CD14-positive monocyte (primary cell): ENCODE data around the gene COL4A1. TPM values are rescaled to one million over a fixed set of nuclear protein-coding genes. Genes with fewer than 3 reads are reported as not detected.

Experiments used
- DNase-seq, 3 donors: peaks; one replicate each; pipeline ENCODE4 v3.0.0-alpha.2; 2011 to 2022
- H2AFZ ChIP-seq: 2 replicates; pipeline ENCODE4 v1.6.0; 2012; ENCODE audit warnings: mild to moderate bottlenecking, low read depth, low read length, inconsistent platforms; ENCODE audit not compliant: insufficient read depth, poor library complexity, severe bottlenecking
- H3K27ac ChIP-seq, 2 donors: 1 replicate in 1 of 2; 2 replicates in 1 of 2; pipeline ENCODE4 v1.5.1; 2012 to 2013; ENCODE audit warnings: low read length in 2 of 2, control low read depth in 1 of 2, inconsistent platforms in 1 of 2, low read depth in 1 of 2, mild to moderate bottlenecking in 1 of 2
- H3K27me3 ChIP-seq, 2 donors: one replicate each; pipeline versions ENCODE4 v1.6.0 to v1.6.1; 2011 to 2013; ENCODE audit warnings: low read length in 2 of 2; ENCODE audit not compliant: control insufficient read depth in 2 of 2, insufficient read depth in 2 of 2
- H3K36me3 ChIP-seq, 2 donors: replicated peaks in 1 of 2; 1 replicate in 1 of 2; 2 replicates in 1 of 2; pipeline versions ENCODE4 v1.5.1 to v1.6.1; 2012 to 2013; ENCODE audit warnings: low read length in 2 of 2, control low read depth in 1 of 2, inconsistent platforms in 1 of 2, mild to moderate bottlenecking in 1 of 2; ENCODE audit not compliant: insufficient read depth in 2 of 2, control insufficient read depth in 1 of 2
- H3K4me1 ChIP-seq, 2 donors: 1 replicate in 1 of 2; 2 replicates in 1 of 2; pipeline versions ENCODE4 v1.5.1 to v1.6.1; 2012 to 2013; ENCODE audit warnings: low read length in 2 of 2, control low read depth in 1 of 2, inconsistent platforms in 1 of 2, mild to moderate bottlenecking in 1 of 2, moderate library complexity in 1 of 2; ENCODE audit not compliant: insufficient read depth in 2 of 2, control insufficient read depth in 1 of 2
- H3K4me2 ChIP-seq: replicated peaks from 2 replicates; pipeline ENCODE3; 2012; ENCODE audit warnings: low read length, moderate library complexity, mild to moderate bottlenecking; ENCODE audit not compliant: poor library complexity, severe bottlenecking; ENCODE audit errors: extremely low read depth
- H3K4me3 ChIP-seq, 3 experiments: fragments of 200-600 bp in 1 of 3; sonication (generic) in 1 of 3; replicated peaks in 1 of 3; 1 replicate in 2 of 3; 2 replicates in 1 of 3; pipeline ENCODE4 v1.5.1; 2011 to 2013; ENCODE audit warnings: low read length in 3 of 3, mild to moderate bottlenecking in 3 of 3, control low read depth in 2 of 3, low read depth in 2 of 3, inconsistent platforms in 1 of 3, moderate library complexity in 1 of 3
- H3K79me2 ChIP-seq: 2 replicates; pipeline ENCODE4 v1.6.0; 2012; ENCODE audit warnings: mild to moderate bottlenecking, control low read depth, inconsistent platforms, low read length, moderate library complexity; ENCODE audit not compliant: insufficient read depth
- H3K9ac ChIP-seq: 2 replicates; pipeline ENCODE4 v1.6.0; 2017; ENCODE audit warnings: low read length, mild to moderate bottlenecking; ENCODE audit not compliant: insufficient read depth, poor library complexity, severe bottlenecking
- H3K9me3 ChIP-seq, 2 donors: replicated peaks in 1 of 2; 1 replicate in 1 of 2; 2 replicates in 1 of 2; pipeline versions ENCODE4 v1.5.1 to v1.6.1; 2012 to 2013; ENCODE audit warnings: low read length in 2 of 2, control low read depth in 1 of 2; ENCODE audit not compliant: control insufficient read depth in 1 of 2, insufficient read depth in 1 of 2
- H4K20me1 ChIP-seq: 2 replicates; pipeline ENCODE4 v1.6.0; 2012; ENCODE audit warnings: mild to moderate bottlenecking, low read length, control low read depth, moderate library complexity; ENCODE audit not compliant: insufficient read depth
- H3K27ac Mint-ChIP-seq, 7 donors: one replicate each; pipeline ENCODE4 v1.8.0; 2020; ENCODE audit warnings: mild to moderate bottlenecking in 7 of 7, mixed read lengths in 7 of 7, moderate library complexity in 6 of 7, inconsistent platforms in 2 of 7
- H3K27me3 Mint-ChIP-seq, 3 donors: one replicate each; pipeline ENCODE4 v1.8.0; 2021 to 2022; ENCODE audit warnings: low read depth in 3 of 3, mild to moderate bottlenecking in 3 of 3, mixed read lengths in 3 of 3, moderate library complexity in 3 of 3, inconsistent platforms in 1 of 3
- H3K36me3 Mint-ChIP-seq, 2 donors: one replicate each; pipeline ENCODE4 v1.8.0; 2020; ENCODE audit warnings: mixed read lengths in 2 of 2, inconsistent platforms in 1 of 2, mild to moderate bottlenecking in 1 of 2
- H3K4me1 Mint-ChIP-seq: one replicate; pipeline ENCODE4 v1.8.0; 2020; ENCODE audit warnings: mild to moderate bottlenecking, mixed read lengths
- H3K4me3 Mint-ChIP-seq, 2 donors: one replicate each; pipeline ENCODE4 v1.8.0; 2020; ENCODE audit warnings: mild to moderate bottlenecking in 2 of 2, mixed read lengths in 2 of 2, moderate library complexity in 1 of 2
- H3K9me3 Mint-ChIP-seq, 7 donors: one replicate each; pipeline ENCODE4 v1.8.0; 2020 to 2022; ENCODE audit warnings: mixed read lengths in 7 of 7, mild to moderate bottlenecking in 6 of 7, moderate library complexity in 6 of 7, inconsistent platforms in 2 of 7
- CTCF ChIP-seq: fragments of 200-600 bp; IDR thresholded peaks from one replicate; pipeline ENCODE4 v1.8.0; 2022; ENCODE audit warnings: antibody characterized with exemption, mild to moderate bottlenecking
- WGBS: methylation state at CpG from one replicate; pipeline ENCODE4 v1.1.5; 2013; ENCODE audit warnings: missing lambda C conversion rate; ENCODE audit not compliant: insufficient coverage; 5-methylcytosine and 5-hydroxymethylcytosine counted together
- intact Hi-C, 2 donors: fragments of 100-400 bp; cut with micrococcal nuclease; formaldehyde crosslinking; loops; one replicate each; pipeline versions ENCODE4 v1.15.0 to v1.15.1; 2023
- polyA plus RNA-seq, 3 donors: library from polyadenylated mRNA; depleted of rRNA in 1 of 3; unstranded in 2 of 3; stranded (reverse) in 1 of 3; fragments of 300-500 nt in 2 of 3; fragments of >200 nt in 1 of 3; fragmentation: Illumina TruSeq in 2 of 3; gene quantifications; 1 replicate in 2 of 3; 2 replicates in 1 of 3; pipeline ENCODE4 v1.2.3, GENCODE V29; 2012 to 2021

The COL4A1 gene
- polyA plus RNA-seq, 3 donors: 0.16 to 0.25 TPM; not detected in 1

- peaks cover 4 to 32% (median 10%) of the 10 kb centered on the region in 3 donors for H3K27me3 Mint-ChIP-seq
- 84% methylated on average over 14 of the region's 15 CpGs for WGBS
Measured at GRCh38 chr13:110290826-110291225, 16.1 kb downstream of the COL4A1 start.

GRCh38 chr13:110290153-110290552 lies 16.8 kb downstream of the COL4A1 start:
- intact Hi-C loops: no loop called here
- no peak overlapping the region for H3K27ac ChIP-seq
- H2AFZ ChIP-seq: no peak overlapping the region
- H3K27ac Mint-ChIP-seq: no peak overlapping the region
- no peak for TF ChIP-seq CTCF
- H3K27me3 Mint-ChIP-seq: peaks cover 6 to 26% (median 8%) of the 10 kb centered on the region in 3 donors
- no peak overlapping the region for H3K4me3 ChIP-seq
- DNase-seq: no peak
- H3K79me2 ChIP-seq: no peaks in the 10 kb centered on the region
- WGBS: 97% methylated on average over 10 of the region's 10 CpGs
- H3K36me3 Mint-ChIP-seq: no peaks in the 10 kb centered on the region
- H3K36me3 ChIP-seq: no peaks in the 10 kb centered on the region
- no peaks in the 10 kb centered on the region for H3K9me3 ChIP-seq
- no peaks in the 10 kb centered on the region for H3K4me1 Mint-ChIP-seq
- no peaks in the 10 kb centered on the region for H4K20me1 ChIP-seq
- no peak overlapping the region for H3K4me2 ChIP-seq
- peaks cover 0 to 5% (median 1%) of the 10 kb centered on the region in 7 donors for H3K9me3 Mint-ChIP-seq
- no peak overlapping the region for H3K4me3 Mint-ChIP-seq
- H3K4me1 ChIP-seq: no peaks in the 10 kb centered on the region
- H3K27me3 ChIP-seq: peaks cover 0 to 4% of the 10 kb centered on the region in 2 donors
- no peak overlapping the region for H3K9ac ChIP-seq

More at GRCh38 chr13:110290826-110291225, 16.1 kb downstream of the COL4A1 start:
- H3K4me3 ChIP-seq: no peak overlapping the region
- no peak overlapping the region for H3K4me3 Mint-ChIP-seq
- H3K9me3 ChIP-seq: no peaks in the 10 kb centered on the region
- H3K9ac ChIP-seq: no peak overlapping the region
- H3K36me3 Mint-ChIP-seq: no peaks in the 10 kb centered on the region
- H3K27ac Mint-ChIP-seq: no peak overlapping the region
- H3K4me2 ChIP-seq: no peak overlapping the region
- no peaks in the 10 kb centered on the region for H3K4me1 ChIP-seq
- peaks cover 0 to 7% of the 10 kb centered on the region in 2 donors for H3K27me3 ChIP-seq
- TF ChIP-seq CTCF: no peak
- H4K20me1 ChIP-seq: no peaks in the 10 kb centered on the region
- H3K36me3 ChIP-seq: no peaks in the 10 kb centered on the region
- intact Hi-C loops: no loop called here
- DNase-seq: no peak
- H2AFZ ChIP-seq: no peak overlapping the region
- no peaks in the 10 kb centered on the region for H3K79me2 ChIP-seq
- H3K9me3 Mint-ChIP-seq: peaks cover 0 to 5% (median 1%) of the 10 kb centered on the region in 7 donors
- no peak overlapping the region for H3K27ac ChIP-seq
- no peaks in the 10 kb centered on the region for H3K4me1 Mint-ChIP-seq
